Heart right ventricle (tissue), 16 donors: ENCODE measurements around the gene SH3RF2. TPM values are rescaled to one million over a fixed set of nuclear protein-coding genes. Genes with fewer than 3 reads are reported as not detected.

Experiments
- ATAC-seq, 8 donors: fragments of 200-7000 bp; cut with Tn5 transposase; one replicate each; pipeline ENCODE4 v1.9.1; 2020; ENCODE audit warnings: mild to moderate bottlenecking in 8 of 8, moderate library complexity in 8 of 8, moderate number of reproducible peaks in 1 of 8
- DNase-seq, 2 donors: peaks; one replicate each; pipeline ENCODE4 v3.0.0-alpha.2; 2020
- H3K27ac ChIP-seq, 10 donors: fragments of 200-600 bp; sonication (generic) in 2 of 10; one replicate each; pipeline versions ENCODE4 v1.5.0 to v1.8.0; 2020 to 2022; ENCODE audit warnings: mild to moderate bottlenecking in 3 of 10
- H3K27me3 ChIP-seq, 7 donors: fragments of 200-600 bp; one replicate each; pipeline ENCODE4 v1.8.0; 2021 to 2022; ENCODE audit warnings: mild to moderate bottlenecking in 2 of 7
- H3K36me3 ChIP-seq, 9 donors: fragments of 200-600 bp; sonication (generic) in 1 of 9; one replicate each; pipeline versions ENCODE4 v1.5.0 to v1.8.0; 2020 to 2022; ENCODE audit warnings: mild to moderate bottlenecking in 2 of 9
- H3K4me1 ChIP-seq, 9 donors: fragments of 200-600 bp; sonication (generic) in 1 of 9; one replicate each; pipeline versions ENCODE4 v1.5.0 to v1.8.0; 2020 to 2022; ENCODE audit warnings: mild to moderate bottlenecking in 4 of 9
- H3K4me3 ChIP-seq, 10 donors: fragments of 200-600 bp; sonication (generic) in 2 of 10; one replicate each; pipeline versions ENCODE4 v1.5.0 to v1.8.0; 2020 to 2022; ENCODE audit warnings: mild to moderate bottlenecking in 7 of 10, moderate library complexity in 2 of 10
- H3K9me3 ChIP-seq, 11 donors: fragments of 200-600 bp in 10 of 11; sonication (generic) in 2 of 11; one replicate each; pipeline versions ENCODE4 v1.5.0 to v1.8.0; 2013 to 2022; ENCODE audit warnings: mild to moderate bottlenecking in 2 of 11, control low read depth in 1 of 11, moderate library complexity in 1 of 11
- WGBS, 2 donors: extraction: QIAGEN DNeasy Blood & Tissue Kit; methylation state at CpG; one replicate each; pipeline ENCODE4 v1.1.7; 2013; ENCODE audit warnings: inconsistent platforms in 1 of 2; 5-methylcytosine and 5-hydroxymethylcytosine counted together
- intact Hi-C, 10 donors: fragments of 100-400 bp; cut with DNase I; formaldehyde crosslinking; loops; one replicate each; pipeline versions ENCODE4 v1.11.1 to v1.14.2; 2022
- polyA plus RNA-seq, 2 donors: library from polyadenylated mRNA; stranded (reverse); fragments of 200-250 nt; gene quantifications; one replicate each; pipeline ENCODE4 v1.2.3, GENCODE V29; 2013
- total RNA-seq, 10 donors: library from RNA; stranded (reverse); fragmentation: NEBNext Ultra II Directional in 3 of 10; extraction: Animal tissue kit (Norgen Biotek cat#: 25700) in 3 of 10; gene quantifications; one replicate each; pipeline versions ENCODE4 v1.2.1 to v1.2.4, GENCODE V29; 2021 to 2023
- TF ChIP-seq, protein P1 (sequence below), 9 donors: fragments of 200-600 bp; sonication (generic) in 2 of 9; IDR thresholded peaks; one replicate each; pipeline versions ENCODE4 v1.5.0 to v1.8.0; 2021 to 2022; ENCODE audit warnings: antibody characterized with exemption in 9 of 9, mild to moderate bottlenecking in 5 of 9, moderate library complexity in 1 of 9
- donor health status: Arrhythmogenic right ventricular cardiomyopathy.
- donor health status: ischemic (EF 13 %, LVEDD 7.1; RV severe dilation, severe dysfunction).
- donor health status: healthy with polysubstance abuse.
- donor health status: DM: no; HTN: yes; CAD: no.
- donor health status: DM: no; HTN: no; CAD: no.
- donor health status: ischemic (EF 25% LVEDD 6.9; RV normal size, moderate dysfunction).
- donor health status: ischemic (EF 25% LVEDD 5.7; RV mildly dilated, moderate dysfunction).
- donor health status: healthy.
- donor health status: DM: yes; HTN: yes; CAD: no.
- donor health status: Ischemic cardiomyopathy.
- donor health status: ischemic (EF 35%, LVEDD 5.7; RV mildly dilated, moderate dysfunction).
- donor health status: nonischemic (EF 11% LVEDD 7.7; RV severe dilation, severe dysfunction).
- donor health status: DM: yes; HTN: yes; CAD: no.
- donor health status: PGD.
- donor health status: ischemic (EF 29% LVEDD 5.4; RV normal size, mild dysfunction).
- donor health status: nonischemic (EF 23%, LVEDD 6.1; RV moderate dilation, normal function).

SH3RF2 gene
- total and polyA plus RNA-seq, 12 donors, result 32.9 to 887 (median 219) TPM

DNA sequence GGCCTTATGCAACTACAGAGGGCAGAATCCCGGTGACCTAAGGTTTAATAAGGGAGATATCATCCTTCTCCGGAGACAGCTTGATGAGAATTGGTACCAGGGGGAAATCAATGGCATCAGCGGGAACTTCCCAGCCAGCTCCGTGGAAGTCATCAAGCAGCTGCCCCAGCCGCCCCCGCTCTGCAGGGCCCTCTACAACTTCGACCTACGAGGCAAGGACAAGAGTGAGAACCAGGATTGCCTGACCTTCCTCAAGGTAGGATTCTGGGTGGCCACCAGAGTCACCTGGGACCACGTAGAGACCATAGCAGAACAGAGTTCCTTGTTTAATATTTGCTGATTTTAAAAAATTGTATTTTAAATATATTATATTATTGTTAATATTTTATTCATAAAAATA is 63.7 kb downstream of the SH3RF2 start:
- no peaks in the 10 kb centered on the region for H3K9me3 ChIP-seq
- no peak overlapping the region for H3K27ac ChIP-seq
- no peaks in the 10 kb centered on the region for H3K27me3 ChIP-seq
- DNase-seq, result no peak
- no peaks in the 10 kb centered on the region for H3K36me3 ChIP-seq
- TF ChIP-seq, protein P1, sequence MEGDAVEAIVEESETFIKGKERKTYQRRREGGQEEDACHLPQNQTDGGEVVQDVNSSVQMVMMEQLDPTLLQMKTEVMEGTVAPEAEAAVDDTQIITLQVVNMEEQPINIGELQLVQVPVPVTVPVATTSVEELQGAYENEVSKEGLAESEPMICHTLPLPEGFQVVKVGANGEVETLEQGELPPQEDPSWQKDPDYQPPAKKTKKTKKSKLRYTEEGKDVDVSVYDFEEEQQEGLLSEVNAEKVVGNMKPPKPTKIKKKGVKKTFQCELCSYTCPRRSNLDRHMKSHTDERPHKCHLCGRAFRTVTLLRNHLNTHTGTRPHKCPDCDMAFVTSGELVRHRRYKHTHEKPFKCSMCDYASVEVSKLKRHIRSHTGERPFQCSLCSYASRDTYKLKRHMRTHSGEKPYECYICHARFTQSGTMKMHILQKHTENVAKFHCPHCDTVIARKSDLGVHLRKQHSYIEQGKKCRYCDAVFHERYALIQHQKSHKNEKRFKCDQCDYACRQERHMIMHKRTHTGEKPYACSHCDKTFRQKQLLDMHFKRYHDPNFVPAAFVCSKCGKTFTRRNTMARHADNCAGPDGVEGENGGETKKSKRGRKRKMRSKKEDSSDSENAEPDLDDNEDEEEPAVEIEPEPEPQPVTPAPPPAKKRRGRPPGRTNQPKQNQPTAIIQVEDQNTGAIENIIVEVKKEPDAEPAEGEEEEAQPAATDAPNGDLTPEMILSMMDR (IDR thresholded peaks at IDR 0.05), result no peak
- ATAC-seq, result no peak
- no peak overlapping the region for H3K4me3 ChIP-seq
- H3K4me1 ChIP-seq, result no peaks in the 10 kb centered on the region
- intact Hi-C loops, result no loop called here
- 92 to 95% methylated on average over 9 of the region's 9 CpGs for WGBS, 2 donors

DNA sequence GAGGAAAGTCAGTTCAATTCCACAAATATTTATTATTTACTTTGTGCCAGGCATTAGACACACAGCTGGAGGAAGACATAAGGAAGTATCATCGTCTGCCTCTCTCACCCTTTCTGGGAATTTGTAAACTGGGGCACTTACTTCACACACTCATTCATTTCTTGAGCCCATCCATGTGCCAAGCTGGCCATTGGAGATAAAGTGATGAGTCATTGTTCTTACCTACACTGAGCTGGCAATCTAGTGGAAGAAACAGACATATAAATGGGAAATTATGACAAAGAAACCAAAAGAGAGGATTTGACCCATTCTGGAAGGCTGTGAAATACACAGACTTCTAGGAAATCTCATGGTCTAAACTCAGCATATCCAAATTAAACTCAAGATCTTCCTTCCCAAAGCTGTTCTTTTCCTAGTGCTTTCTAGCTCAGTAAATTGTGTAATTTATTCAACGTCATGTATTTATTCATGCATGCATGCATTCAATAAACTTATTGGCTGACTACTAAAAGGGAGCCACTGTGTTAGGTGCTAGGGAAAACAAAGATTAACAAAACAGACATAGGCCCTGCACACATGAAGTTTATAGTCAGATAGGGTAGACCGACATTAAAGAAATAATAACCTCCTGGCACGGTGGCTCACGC is 65.3 kb downstream of the SH3RF2 start:
- Histone ChIP-seq H3K9me3 (no peaks in the 10 kb centered on the region), H3K4me3 (no peak overlapping the region), H3K27ac (no peak overlapping the region), H3K4me1 (peaks cover 0 to 2% (median 0%) of the 10 kb centered on the region in 9 donors), H3K27me3 (no peaks in the 10 kb centered on the region), H3K36me3 (no peaks in the 10 kb centered on the region)
- 92 to 95% methylated on average over 5 of the region's 5 CpGs for WGBS, 2 donors
- DNase-seq (no peak), ATAC-seq (no peak)
- intact Hi-C loops, result no loop called here
- TF ChIP-seq, protein P1 (IDR thresholded peaks at IDR 0.05), result no peak

GRCh38 chr5:146002491-146002890 is 66.1 kb downstream of the SH3RF2 start:
- Histone ChIP-seq H3K4me3 (no peak overlapping the region), H3K27ac (no peak overlapping the region), H3K9me3 (no peaks in the 10 kb centered on the region), H3K27me3 (no peaks in the 10 kb centered on the region), H3K36me3 (no peaks in the 10 kb centered on the region), H3K4me1 (peaks cover 0 to 9% (median 0%) of the 10 kb centered on the region in 9 donors)
- no peak for DNase-seq
- intact Hi-C loops, result no loop called here
- 86 to 87% methylated on average over 7 of the region's 7 CpGs for WGBS, 2 donors
- TF ChIP-seq, protein P1 (IDR thresholded peaks at IDR 0.05), result no peak
- ATAC-seq, result no peak

GRCh38 chr5:146003852-146004251 is 67.5 kb downstream of the SH3RF2 start:
- no peak for ATAC-seq
- Histone ChIP-seq H3K36me3 (no peaks in the 10 kb centered on the region), H3K9me3 (no peaks in the 10 kb centered on the region), H3K27ac (no peak overlapping the region), H3K4me1 (peaks cover 0 to 9% (median 0%) of the 10 kb centered on the region in 9 donors), H3K27me3 (no peaks in the 10 kb centered on the region), H3K4me3 (no peak overlapping the region)
- no peak for DNase-seq
- intact Hi-C loops, result no loop called here
- TF ChIP-seq, protein P1 (IDR thresholded peaks at IDR 0.05), result no peak
- 70 to 71% methylated on average over 4 of the region's 4 CpGs for WGBS, 2 donors
